HG03280 (cell line): Measurements from ENCODE around the gene PRDM16.

Experiments
- ATAC-seq: cut with Tn5 transposase; IDR thresholded peaks from one replicate; pipeline ENCODE4 v1.9.1; 2021; ENCODE audit warnings: mild to moderate bottlenecking, moderate library complexity; ENCODE audit not compliant: unreplicated experiment

The PRDM16 gene

DNA sequence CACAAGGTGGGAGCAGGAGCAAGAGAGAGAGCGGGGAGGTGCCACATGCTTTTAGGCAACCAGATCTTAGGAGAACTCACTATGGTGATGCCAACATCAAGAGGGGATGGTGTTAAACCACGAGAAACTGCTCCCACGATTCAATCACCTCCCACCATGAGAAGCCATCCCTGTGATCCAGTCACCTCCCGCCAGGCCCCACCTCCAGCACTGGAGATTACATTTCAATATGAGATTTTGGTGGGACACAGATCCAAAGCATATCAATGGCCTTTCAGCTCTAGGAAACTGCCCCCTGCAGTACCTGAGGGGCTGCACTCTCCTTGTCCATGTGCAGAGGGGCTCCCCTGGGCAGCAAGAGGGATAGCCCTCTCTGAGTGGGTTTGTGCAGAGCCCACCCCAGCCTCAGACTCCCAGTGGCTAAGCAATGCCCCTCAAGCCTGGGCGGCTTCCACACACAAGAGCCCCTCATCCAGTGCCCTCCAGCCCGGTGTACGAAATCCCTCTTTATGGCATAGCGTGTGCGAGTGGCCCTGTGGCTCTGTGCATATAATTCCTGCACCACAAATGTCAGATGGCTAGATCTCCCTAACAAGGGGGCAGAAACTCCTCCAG, 15.5 kb upstream of the PRDM16 start:
- no peak for ATAC-seq

DNA sequence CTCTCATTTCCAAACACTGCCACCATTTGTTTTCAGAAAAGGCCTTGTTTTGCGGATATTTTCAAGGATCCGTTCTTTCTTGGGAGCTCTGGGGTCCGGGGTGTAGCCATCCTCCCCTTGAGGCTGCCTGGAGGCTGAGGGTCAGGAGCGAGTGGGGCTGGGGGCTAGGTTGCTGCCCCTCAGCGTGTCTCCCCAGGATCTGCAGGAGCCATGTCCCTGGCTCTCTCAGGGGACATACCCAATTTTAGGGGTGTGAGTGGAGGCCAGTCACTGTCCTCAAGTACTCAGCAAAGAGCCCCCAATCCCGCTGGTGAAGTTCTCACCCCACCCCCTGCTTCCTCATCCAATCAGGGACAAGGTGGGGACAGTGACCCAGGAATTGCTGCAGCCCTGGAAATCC, 15.0 kb upstream of the PRDM16 start:
- ATAC-seq: no peak

DNA sequence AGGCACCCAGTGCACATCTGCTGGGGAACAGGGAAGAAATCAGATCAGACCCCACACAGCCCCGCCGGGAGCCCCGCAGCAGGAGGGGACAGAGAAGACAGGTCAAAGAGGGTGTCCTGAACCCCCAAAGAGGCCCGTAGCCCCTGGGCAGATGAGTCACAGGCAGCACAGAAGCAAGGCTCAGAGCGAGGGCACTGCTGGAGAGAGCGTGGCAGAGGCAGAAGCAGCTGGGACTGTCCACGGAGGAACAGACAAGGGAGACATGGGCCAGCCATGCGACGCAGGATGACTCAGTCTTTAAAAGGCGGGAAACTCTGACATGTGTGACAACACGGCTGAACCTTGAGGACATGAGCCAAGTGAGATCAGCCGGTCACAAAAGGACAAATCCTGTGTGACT, 14.5 kb upstream of the PRDM16 start:
- no peak for ATAC-seq

DNA sequence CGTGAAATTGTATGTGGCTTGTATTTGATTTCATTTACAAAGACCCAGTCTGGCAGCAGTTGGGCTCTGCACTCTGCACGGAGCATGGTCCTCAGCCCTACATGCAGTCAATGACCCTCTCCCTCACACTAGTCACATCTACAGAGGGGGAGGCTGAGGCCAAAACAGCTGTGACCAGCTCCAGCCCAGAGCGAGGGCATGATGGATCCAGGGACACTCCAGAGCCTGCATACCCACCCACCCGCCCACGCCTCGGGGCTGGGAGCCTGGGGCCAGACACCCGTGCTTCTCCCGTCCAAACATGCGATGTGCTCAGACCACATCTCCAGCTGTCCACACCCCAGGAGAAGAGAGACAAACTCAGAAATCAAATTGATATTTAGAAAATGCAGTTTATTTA, 14.0 kb upstream of the PRDM16 start:
- ATAC-seq: no peak

DNA sequence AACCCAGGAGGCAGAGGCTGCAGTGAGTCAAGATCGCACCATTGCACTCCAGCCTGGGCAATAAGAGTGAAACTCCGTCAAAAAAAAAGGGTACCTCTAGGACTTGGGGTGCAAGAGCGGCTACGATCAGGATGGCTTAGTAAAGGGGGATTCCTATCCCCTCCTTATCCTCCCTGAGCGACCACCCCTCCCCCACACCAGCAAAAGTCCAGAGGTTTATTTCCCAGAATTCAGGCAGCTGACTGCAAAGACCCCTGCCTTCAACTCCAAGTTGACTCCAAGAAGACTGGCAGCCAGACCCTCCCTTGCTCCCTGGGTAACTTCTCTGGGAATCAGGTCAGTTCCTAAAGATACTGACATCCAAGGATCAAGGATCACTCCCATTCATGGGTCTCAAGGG, 12.4 kb upstream of the PRDM16 start:
- no peak for ATAC-seq

DNA sequence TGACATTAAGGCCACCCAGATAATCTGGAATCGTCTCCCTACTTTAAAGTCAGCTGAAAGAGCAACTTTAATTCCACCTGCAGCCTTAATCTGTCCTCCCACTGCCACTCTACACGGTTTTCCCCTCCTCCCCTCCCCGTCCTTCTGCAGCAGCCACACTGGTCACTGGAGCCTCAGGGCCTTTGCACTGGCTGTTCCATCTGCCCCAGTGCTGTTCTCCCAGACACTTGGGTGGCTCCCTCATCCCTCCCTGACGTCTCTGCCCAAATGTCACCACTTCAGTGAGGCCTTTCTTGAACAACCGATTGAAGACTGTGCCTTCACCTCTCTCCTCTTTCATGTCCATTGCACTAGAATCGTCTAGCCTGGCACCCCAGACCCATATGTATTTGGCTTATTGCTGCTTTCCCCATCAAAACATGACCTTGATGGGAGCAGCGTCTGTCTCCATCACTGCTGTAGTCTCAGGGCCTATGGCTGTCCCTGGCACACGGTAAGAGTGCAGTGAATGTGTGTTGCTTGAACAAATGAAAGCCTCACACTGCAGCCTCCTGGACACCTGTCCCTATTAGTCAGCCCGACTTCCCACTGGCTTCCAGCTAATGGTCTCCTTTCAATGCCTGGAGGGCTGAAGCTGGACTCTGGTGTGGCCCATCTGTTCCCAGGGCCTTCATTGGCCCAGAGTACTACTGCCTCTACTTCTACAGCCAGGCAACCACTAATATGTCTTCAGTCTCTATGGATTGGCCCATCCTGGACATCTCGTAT, 10.6 kb upstream of the PRDM16 start:
- ATAC-seq: no peak

DNA sequence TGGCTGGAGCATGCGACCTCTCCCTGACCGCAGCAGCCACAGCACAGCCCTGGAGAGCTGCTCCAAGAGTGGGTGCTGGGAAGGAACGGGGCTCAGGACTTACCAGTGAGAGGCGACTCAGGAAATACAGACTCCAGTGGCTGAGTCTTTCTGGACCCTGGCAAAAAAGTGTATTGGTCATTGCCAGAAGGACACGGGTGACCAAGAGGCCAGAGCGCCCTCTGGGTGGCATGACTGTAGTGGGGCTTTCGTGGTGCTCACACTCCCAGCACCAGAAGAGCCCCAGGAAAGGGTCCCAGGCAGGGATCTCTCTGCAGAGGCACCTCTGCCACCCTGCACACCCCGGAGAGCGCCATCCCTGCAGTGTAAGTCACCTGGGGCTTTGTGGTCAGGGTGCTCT, 8.9 kb upstream of the PRDM16 start:
- ATAC-seq: no peak

DNA sequence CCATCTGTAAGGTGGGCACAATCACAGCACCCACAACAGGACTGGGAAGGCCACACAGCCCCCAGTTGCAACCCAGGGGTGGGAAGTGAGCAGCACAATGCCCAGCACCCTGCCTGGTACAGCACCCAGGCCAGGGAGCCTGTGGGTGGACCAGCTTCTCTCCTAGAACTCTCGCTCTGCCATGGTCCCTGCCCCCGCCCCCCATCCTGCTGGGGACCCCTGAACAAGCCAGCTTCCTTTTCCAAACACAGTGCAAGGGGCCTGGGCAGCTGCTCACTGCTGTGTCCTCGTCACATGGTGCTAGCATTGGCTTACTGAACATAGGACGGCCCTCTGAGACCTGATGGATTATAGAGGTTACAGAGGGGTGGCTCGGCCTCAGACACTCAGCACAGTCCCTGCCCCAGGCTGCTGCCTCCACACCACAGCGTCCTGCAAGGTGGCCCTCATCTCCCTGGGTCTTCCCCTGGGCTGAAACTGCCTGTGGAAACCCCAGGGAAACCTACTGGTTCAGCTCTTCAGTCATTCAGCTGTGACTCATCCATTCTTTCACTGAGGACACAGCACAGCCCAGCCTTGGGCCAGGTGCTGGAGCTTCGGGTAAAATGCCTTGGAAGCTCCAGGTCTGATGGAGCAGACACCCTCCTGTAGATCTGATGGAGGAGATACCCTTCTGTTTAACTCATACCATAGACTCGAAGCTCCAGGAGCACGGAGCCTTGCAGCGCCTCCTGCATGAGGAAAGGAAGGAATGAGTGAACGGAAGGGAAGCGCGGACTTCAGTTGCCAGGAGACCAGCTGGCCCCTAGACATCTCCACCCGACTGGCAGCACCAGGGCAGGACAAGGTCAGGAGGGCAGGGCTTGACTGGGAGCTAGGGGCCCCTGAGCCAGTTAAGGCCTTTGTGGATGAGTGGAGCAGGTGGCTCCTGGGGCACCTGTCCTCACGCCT, 8.1 kb upstream of the PRDM16 start:
- no peak for ATAC-seq

DNA sequence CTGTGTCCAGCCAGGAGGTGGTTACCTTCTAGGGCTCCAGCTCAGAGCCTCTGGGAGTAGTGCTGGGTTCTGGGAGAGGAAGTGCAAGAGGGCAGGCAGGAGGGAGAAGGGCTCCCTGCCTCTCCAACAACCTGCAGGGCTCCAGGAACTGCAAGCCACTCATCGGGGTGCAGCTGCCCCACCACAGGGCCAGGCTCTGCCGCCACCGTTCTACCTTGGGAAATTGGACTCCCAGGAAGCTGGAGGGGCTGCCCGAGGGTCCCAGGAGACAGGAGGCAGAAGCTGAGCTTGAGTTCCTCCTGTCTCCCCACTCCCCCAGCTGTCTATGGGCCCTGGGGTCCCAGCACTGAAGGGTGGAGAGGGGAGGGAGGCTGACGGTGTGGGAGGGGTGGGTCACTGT, 7.4 kb upstream of the PRDM16 start:
- no peak for ATAC-seq

DNA sequence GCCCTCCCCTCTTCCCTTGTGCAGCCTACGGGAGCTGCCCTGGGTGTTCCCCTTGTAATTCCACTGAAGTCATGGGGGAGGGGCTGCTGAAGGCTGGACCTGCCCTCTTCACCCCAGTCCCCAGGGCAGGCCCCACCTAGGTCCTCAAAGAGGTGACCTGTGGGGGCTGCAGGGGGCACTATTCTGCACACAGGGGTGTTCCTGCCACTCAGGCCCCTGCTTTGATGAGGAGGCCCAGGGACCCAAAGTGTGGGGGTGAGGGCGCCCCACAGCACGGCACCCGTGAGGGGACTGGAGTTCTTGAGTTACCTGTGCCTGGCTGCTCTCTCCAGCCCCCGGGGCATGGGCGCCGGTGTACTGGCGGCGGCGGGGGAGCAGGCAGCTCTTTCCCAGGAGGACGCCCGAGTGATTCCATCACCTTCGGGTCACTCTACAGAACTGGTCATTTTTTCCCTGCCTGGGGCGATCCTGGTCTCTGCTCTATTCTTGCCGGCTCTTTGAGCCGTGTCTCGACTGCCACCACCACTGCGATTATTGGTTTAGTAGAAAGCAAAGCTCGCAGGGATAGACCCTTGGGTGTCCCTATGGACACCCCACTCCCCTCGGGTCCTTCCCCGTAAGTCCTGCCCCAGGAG, 6.9 kb upstream of the PRDM16 start:
- no peak for ATAC-seq

DNA sequence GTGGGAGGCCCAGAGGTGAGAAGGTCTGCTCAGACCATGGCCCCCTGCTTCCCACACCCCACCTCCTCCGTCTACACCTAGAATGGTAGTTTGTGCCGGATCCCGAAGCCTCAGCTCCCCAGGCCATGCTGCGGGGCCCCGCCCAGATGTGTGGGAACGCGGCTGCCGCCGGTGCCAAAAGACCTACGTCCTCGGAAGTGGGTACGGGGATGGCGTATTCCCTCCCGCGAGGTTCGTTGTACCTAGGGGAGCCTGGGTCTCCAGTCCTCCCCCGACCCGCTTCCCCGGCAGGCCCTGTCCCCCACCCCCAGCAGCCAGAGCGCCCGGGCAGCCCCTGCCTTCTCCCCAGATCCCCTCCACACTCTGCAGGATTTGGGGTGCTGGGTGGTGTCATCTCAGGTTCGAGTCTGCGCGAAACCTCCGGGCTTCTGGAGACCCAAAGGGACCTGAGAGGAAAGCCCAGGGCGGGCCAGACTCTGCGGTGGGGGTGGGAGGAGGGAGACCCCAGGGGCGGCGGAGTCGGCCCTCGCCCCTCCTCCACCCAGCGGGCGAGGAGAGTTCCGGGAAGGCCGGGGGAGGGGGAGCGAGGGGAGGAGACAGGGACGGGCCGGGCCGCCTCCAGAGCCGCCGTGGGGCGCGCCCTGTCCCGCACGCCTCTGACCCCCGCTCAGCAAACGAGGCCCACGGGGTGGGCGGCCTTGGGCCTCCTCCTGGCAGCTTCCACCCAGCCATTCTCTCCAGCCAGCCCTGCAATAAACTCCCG, 6.2 kb upstream of the PRDM16 start:
- no peak for ATAC-seq

DNA sequence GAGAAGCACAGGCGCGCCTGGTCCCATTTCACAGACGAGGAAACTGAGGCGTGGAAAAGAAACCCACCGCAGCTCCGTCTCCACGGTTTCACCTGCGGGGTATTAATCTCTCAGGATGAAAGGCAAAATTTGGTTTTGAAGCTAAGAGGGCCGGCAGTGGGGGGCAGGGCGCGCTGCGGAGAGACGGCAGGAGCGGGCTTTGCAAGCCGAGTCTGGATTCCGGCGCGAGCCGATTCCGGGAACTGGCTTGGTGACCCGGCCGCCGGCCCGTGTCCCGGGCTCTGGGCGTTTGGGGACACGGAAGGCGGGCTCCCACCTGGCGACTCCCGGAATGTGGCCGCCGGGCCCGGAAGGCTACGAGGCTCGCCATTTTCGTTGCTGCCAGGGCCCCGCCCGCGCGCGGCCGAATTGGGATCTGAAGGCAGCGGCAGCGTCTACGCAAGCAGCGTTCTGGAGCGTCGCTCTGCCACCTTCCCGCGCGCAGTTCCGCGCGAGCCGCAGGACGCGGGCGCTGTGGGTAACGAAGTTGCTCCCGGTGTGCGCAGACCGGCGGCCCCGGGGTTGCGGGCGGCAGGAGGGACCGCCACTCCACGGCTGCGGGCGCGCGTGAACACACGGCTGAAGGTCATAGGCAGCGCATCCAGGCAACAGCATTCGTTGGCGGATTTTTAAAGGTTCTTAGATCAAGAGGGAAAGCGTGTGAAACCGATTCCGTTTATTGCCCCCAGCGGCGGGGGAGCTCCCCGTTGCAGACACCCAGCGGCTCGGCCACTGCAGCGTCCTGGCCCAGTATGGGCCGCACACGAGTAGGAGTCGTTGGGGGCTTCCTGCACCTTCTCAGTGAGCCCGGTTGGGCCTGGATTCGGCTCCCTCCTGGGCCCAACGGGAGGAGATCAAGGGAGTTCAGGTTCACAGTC, 5.4 kb upstream of the PRDM16 start:
- no peak for ATAC-seq

DNA sequence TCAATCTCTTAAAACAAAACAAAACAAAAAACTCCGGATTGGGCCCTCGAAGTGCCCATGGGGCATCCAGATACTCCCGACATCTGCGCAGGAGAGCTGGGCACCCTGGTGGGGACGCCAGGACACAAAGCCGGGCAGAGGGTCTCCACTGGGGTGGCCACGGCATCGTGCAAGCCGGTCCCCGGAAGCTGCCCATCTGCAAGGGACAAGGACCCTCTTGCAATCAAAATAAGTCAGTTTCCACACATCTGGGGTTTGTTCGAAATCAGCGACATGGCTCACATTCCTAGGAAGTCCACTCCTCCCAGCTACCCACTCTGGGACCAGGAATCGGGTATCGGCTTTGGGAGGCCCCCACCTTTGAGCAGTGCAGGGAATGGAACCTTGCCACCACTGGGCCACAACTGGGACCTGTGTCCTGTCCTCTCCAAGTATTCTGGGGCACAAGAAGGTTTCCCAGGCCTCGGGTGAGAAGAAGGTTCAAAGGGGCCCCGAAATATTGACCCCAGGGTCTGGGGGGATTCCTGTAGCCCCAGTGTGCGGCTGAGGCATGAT, 4.6 kb upstream of the PRDM16 start:
- ATAC-seq: no peak

DNA sequence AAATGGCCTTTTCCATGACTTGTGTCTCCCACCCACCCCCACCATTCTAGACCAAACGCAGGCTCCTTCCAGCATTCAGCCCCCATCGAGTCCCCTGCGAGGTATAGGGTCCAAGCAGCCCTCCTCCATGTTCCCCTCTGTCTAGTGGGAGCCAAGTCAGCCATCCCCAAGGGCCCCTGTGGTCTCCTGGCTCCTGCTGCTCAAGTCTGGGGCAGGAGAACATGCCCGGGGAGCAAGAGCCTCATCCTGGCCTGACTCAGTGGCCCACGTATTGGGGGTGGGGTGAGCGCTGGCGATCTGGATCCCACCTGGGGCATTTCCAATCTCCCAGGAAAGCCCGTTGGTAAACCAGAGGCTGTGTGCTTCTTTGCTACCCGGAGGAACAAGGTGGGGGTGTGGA, 4.1 kb upstream of the PRDM16 start:
- no peak for ATAC-seq

DNA sequence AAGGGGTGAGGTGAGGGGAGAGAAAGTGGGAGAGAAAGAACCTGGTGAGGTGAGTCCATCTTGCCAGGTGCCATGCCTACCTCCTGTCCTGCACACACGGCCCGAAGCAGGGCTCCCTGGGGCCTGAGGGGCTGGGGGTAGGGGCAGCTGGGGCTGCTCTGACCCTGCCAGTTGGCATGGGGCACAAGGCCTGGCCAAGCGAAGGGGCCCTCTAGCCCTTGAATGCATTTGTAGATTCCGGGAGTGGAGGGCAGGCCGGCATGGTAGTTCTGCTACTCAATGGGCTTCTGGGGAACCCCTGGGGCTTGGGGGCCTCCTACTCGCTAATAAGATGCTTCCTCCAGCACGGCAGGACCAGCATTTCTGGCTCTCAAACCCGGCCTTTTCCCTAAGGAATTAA, 3.6 kb upstream of the PRDM16 start:
- ATAC-seq: no peak

DNA sequence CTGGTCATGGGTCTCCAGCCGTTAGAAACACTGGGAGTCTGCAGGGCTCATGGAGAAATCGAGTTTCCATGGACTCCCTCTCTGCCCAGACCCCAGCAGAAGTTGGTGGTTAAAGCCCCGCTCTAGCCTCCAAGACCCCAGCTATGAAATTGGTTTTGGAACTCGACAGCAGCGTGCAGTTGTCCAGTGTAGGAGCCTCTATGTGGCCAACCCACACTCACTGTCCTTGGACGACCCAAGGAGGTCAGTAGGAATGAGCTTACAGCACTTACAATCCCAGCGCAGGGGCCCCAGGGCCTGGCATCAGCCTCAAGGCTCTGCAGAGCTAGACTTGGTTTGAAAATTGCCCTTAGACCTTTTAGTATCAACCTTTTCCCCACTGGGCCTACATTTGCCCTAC, 3.2 kb upstream of the PRDM16 start:
- ATAC-seq: no peak

DNA sequence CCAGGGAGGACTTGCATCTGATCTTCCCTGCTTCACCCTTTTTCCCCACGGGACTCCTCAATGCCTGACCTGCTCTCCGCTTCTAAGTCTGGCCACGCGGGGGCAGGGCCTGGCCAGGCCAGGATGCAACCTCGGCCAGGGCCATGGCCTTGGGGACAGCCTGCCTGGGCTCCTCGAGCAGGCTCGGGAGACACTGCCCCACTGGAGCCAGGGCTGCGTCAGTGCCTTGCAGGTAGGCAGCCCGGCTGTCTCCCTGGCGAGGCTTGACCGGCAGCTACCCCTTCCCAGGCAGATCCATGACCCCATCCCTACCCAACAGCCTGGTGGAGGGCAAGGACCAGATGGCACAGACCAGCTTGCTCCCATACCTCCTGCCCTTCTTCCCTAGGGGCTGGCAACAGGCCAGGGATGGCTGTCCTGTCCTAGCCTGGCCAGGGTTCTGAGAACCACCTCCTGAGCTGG, 2.7 kb upstream of the PRDM16 start:
- ATAC-seq: no peak

DNA sequence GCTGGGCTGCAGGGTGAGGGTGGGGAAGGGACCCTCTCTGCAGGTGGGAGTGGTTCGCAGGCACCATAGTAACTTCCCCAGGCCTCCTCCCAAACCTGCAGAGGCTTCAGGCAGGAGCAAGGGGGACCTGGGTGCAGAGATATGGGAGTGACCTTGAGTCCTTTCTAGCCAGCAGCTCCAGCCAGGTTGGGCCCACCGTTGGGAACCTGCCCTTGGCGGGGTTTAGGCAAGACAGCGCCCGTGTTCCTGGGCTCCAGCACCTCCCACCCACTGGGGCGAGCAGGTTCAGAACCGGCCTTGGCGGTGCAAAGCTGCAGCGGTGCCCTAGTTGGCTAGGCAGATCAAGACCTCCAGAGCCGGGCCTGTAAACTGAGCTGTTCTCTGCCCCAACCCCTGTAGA, 2.2 kb upstream of the PRDM16 start:
- ATAC-seq: no peak

DNA sequence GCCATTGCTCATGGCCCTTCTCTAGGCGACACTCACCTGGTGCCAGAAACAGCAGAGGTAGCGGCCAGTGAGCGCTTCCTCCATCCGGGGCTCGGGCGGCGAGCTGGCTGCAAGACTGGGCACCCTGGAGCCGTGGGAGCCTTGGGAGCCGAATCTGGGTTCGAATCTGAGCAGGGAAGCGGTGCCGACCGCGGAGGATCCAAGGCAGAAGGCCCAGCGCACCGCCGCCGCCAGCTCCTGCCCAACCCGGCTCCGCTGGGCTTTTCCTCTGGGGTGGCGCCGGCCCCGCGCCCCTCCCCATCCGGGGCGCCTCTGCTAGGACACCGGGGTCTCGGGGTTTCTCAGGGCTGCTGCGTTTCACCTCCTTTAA, 1.7 kb upstream of the PRDM16 start:
- ATAC-seq: no peak
